Uterine smooth muscle cell (primary cell): ENCODE measurements around the gene SCG3. TPM values are rescaled to one million over a fixed set of nuclear protein-coding genes. Genes with fewer than 3 reads are reported as not detected.

Experiments used
- total RNA-seq: library from RNA; depleted of rRNA; stranded (reverse); fragments of >200 nt; gene quantifications from 2 replicates; pipeline ENCODE4 v1.2.3, GENCODE V29; 2014

The SCG3 gene
- total RNA-seq, result not detected in 2 replicates

GRCh38 chr15:51681303-51681963, at the start of gene SCG3:
Gene SCG3 (plus strand): TSS chr15:51681503. CDS start chr15:51681756, 253 bp downstream.

GRCh38 chr15:51737522-51738305, 56.4 kb downstream of the SCG3 start, which contains the start of gene LYSMD2:
Gene LYSMD2 (minus strand): TSS chr15:51737655. CDS start chr15:51737622, 33 bp downstream.

GRCh38 chr15:51750792-51751696, 69.7 kb downstream of the SCG3 start, which contains the start of gene TMOD2:
Gene TMOD2 (plus strand): TSS chr15:51751597. CDS start chr15:51766442, 14,845 bp downstream.

Other genes with a start within 250 kb of the SCG3 start
- gene DMXL2, start 58.7 kb upstream of the SCG3 start, total RNA-seq, result 36.0 and 38.9 TPM in 2 replicates
- gene LYSMD2, start 56.2 kb downstream of the SCG3 start, total RNA-seq, result 10.0 and 11.0 TPM in 2 replicates
- gene TMOD2, start 70.1 kb downstream of the SCG3 start, total RNA-seq, result 13.4 and 14.5 TPM in 2 replicates
- gene TMOD3, start 148.2 kb downstream of the SCG3 start, total RNA-seq, result 39.1 and 43.3 TPM in 2 replicates